HCT116 (cell line): ENCODE data around the gene CABS1.

Experiments
- CTCF ChIP-seq, 3 experiments: fragments of 200-600 bp in 1 of 3; sonication (generic) in 1 of 3; IDR thresholded peaks in 2 of 3; conservative IDR thresholded peaks in 1 of 3; 2 replicates each; pipeline ENCODE4 v1.5.1; 2012 to 2017; ENCODE audit warnings: low read depth in 2 of 3, low read length in 2 of 3, antibody characterized with exemption in 1 of 3, borderline replicate concordance in 1 of 3, control low read depth in 1 of 3, mild to moderate bottlenecking in 1 of 3, mixed read lengths in 1 of 3, mixed run types in 1 of 3, moderate library complexity in 1 of 3; ENCODE audit not compliant: insufficient read depth in 1 of 3
- FOSL1 ChIP-seq: IDR thresholded peaks from 2 replicates; pipeline ENCODE4 v1.6.1; 2012; ENCODE audit warnings: low read depth
- MAX ChIP-seq: IDR thresholded peaks from 2 replicates; pipeline ENCODE4 v1.6.1; 2012
- REST ChIP-seq: IDR thresholded peaks from 2 replicates; pipeline ENCODE4 v1.6.1; 2012; ENCODE audit warnings: low read depth

- TF ChIP-seq REST, result no peak
- TF ChIP-seq MAX, result no peak
- TF ChIP-seq FOSL1, result no peak
- TF ChIP-seq CTCF (IDR thresholded peaks at IDR 0.05 in 2 of 3, conservative IDR thresholded peaks at IDR 0.05 in 1 of 3; ENCODE audit: borderline replicate concordance in 1 of 3, insufficient read depth in 1 of 3, low read depth in 2 of 3, low read length in 2 of 3), result no peak
Measured at GRCh38 chr4:70371987-70372386, 37.2 kb downstream of the CABS1 start.
